ENCODE data around the gene TIAM2. TPM values are rescaled to one million over a fixed set of nuclear protein-coding genes. Genes with fewer than 3 reads are reported as not detected.

The TIAM2 gene
- total RNA-seq, 1 donor from 2014 or later: 21.1 TPM

DNA sequence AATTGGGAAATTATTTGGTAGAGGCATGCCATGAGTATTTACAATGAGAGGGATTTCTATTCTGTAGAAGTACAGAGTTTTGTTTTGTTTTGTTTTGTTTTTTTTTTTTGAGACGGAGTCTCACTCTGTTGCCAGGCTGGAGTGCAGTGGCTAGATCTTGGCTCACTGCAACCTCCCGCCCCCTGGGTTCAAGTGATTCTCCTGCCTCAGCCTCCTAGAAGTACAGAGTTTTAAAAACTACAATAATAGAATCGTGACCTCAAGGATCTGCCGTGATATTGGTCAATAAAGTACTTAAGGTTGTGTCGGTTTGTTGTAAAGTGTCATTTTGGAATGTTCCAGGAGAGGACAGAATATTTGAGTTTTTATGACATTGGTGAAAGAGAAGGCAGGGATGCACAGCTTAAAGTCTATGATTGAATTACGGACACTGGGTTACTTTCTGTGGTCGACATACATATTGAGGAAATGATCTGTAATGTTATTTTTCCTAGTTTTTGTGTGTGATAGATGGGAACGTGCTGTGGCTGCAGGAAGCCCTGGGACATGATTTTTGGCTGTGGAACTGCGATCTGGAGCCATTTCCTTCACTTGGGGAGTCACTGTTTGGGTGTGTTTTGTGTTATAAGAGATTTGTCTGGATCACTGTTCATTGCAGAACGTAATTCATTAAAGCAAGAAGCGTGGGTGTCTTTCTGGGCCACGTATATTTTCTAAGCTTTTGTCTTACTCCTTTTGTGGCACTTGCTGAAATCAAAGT is 59.6 kb downstream of the TIAM2 start:
- TF ChIP-seq CTCF (IDR thresholded peaks at IDR 0.05; ENCODE audit: unreplicated experiment): no peak
- peaks cover 12% of the 10 kb centered on the region for H3K4me1 Mint-ChIP-seq (ENCODE audit: unreplicated experiment)
- H3K27ac Mint-ChIP-seq (ENCODE audit: unreplicated experiment): peak overlapping the region; percentile 70

GRCh38 chr6:155055729-155056128 is 60.6 kb downstream of the TIAM2 start:
- Mint-ChIP-seq H3K27ac (ENCODE audit: unreplicated experiment) (no peak overlapping the region), H3K9me3 (ENCODE audit: unreplicated experiment) (no peaks in the 10 kb centered on the region), H3K27me3 (ENCODE audit: unreplicated experiment) (no peaks in the 10 kb centered on the region), H3K4me1 (ENCODE audit: unreplicated experiment) (peaks cover 12% of the 10 kb centered on the region), H3K4me3 (ENCODE audit: unreplicated experiment) (no peak overlapping the region), H3K36me3 (ENCODE audit: low read depth, unreplicated experiment) (no peaks in the 10 kb centered on the region)
- DNase-seq (ENCODE audit: low spot score): no peak
- no peak for TF ChIP-seq CTCF (IDR thresholded peaks at IDR 0.05; ENCODE audit: unreplicated experiment)

More for the DNA sequence above, 59.6 kb downstream of the TIAM2 start:
- Mint-ChIP-seq H3K9me3 (ENCODE audit: unreplicated experiment) (no peaks in the 10 kb centered on the region), H3K36me3 (ENCODE audit: low read depth, unreplicated experiment) (no peaks in the 10 kb centered on the region), H3K4me3 (ENCODE audit: unreplicated experiment) (no peak overlapping the region), H3K27me3 (ENCODE audit: unreplicated experiment) (no peaks in the 10 kb centered on the region)
- no peak for DNase-seq (ENCODE audit: low spot score)

DNA sequence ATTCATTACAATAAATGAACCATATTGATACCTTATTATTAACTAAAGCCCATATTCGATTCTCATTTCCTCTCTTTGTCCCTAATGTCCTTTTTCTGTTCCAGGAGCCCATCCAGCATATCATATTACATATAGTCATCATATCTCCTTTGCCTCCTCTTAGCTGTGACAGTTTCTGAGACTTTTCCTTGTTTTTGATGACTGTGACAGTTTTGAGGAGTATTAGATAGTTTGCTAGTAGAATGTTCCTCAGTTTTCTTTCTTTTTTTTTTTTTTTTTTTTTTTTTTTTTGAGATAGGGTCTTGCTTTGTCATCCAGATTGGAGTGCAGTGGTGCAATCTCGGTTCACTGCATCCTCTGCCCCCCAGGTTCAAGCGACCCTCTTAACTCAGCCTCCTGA is 61.6 kb downstream of the TIAM2 start:
- Mint-ChIP-seq H3K4me3 (ENCODE audit: unreplicated experiment) (no peak overlapping the region), H3K27ac (ENCODE audit: unreplicated experiment) (no peak overlapping the region), H3K36me3 (ENCODE audit: low read depth, unreplicated experiment) (no peaks in the 10 kb centered on the region), H3K9me3 (ENCODE audit: unreplicated experiment) (no peaks in the 10 kb centered on the region), H3K4me1 (ENCODE audit: unreplicated experiment) (peaks cover 12% of the 10 kb centered on the region), H3K27me3 (ENCODE audit: unreplicated experiment) (no peaks in the 10 kb centered on the region)
- DNase-seq (ENCODE audit: low spot score): no peak
- TF ChIP-seq CTCF (IDR thresholded peaks at IDR 0.05; ENCODE audit: unreplicated experiment): no peak

DNA sequence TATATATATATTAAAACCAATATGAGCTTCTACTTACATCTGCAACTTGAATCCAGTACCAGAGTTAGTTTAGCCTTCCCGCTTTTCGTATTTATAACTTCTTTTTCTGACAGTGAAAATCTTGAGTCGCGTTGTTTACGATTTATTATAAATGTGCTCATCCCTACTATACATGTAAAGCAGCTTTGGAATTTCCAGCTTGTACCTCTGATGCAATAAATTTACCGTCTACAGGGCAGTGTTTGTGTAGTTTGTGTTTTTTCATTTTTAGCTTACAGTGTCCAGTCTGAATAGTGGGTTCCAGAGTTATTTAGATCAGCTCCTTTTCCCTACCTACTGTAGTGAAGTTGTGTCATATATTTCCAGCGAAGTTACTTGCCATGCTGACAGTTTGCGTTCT is 66.3 kb downstream of the TIAM2 start:
- H3K27me3 Mint-ChIP-seq (ENCODE audit: unreplicated experiment): no peaks in the 10 kb centered on the region
- no peaks in the 10 kb centered on the region for H3K9me3 Mint-ChIP-seq (ENCODE audit: unreplicated experiment)
- H3K4me3 Mint-ChIP-seq (ENCODE audit: unreplicated experiment): no peak overlapping the region

More for the DNA sequence above, 66.3 kb downstream of the TIAM2 start:
- H3K36me3 Mint-ChIP-seq (ENCODE audit: low read depth, unreplicated experiment): no peaks in the 10 kb centered on the region
- no peak for TF ChIP-seq CTCF (IDR thresholded peaks at IDR 0.05; ENCODE audit: unreplicated experiment)
- peaks cover 8% of the 10 kb centered on the region for H3K4me1 Mint-ChIP-seq (ENCODE audit: unreplicated experiment)
- DNase-seq (ENCODE audit: low spot score): no peak
- H3K27ac Mint-ChIP-seq (ENCODE audit: unreplicated experiment): no peak overlapping the region

Measured in endothelial cell (in vitro differentiated cells).